Measurements from ENCODE around the gene GCNT1.
"Not testable (repeated sequence)": the region's sequence is repeated elsewhere in the genome, so short reads cannot be mapped to it uniquely, and the experiment has no call there.

GCNT1 gene

DNA sequence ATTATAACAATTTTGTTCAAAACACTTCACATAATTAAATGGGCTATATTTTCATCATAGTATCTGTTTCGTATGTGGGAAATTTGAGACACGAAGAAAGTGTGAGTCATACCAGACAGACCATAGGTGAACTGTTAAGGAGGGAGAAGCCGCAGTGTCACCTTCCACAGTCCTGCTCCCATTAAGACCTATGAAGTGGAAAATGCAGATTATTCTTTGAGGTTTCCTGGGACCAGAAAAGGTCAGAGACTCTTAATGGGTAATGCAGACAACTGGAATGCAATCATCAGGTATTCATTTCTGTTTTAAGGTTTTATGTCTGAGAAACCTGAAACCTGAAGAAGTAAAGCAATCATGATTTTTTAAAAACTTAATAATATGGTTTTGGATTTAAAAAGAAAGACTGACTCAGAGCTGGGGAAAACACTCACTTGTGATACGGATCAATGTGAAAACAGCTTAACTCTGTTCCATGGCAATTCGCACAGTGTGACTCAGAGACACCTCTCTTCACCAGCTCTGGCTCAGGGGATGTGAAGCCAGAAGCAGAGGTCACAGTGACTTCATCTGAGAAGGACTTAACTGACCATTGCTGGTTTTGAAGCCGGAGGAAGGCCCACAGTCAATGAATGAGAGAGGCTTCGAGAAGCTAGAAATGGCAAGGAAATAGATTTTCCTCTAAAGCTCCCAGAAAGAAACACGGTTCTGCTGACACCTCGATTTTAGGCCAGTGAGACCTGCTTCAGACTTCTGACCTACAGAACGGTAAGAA is 17.2 kb upstream of the GCNT1 start:
- FAIRE-seq (no peak), DNase-seq (ENCODE audit: low spot score) (peak; percentile 62)

DNA sequence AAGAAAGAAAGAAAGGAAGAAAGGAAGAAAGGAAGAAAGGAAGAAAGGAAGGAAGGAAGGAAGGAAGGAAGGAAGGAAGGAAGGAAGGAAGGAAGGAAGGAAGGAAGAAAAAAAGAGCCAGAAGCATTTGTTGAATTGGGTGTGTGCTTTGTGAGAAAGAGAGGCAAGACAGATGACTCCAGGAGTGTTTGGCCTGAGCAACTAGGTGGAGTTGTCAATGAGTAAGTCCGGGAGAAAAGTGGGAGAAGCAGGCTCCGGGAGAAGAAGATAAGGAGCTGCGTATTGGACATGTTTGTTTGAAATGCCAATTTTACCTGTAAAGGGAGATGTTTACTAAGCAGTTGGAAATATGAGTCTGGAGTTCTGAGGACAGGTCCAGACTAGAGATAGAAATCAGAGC is 15.1 kb upstream of the GCNT1 start:
- no peak for FAIRE-seq

DNA sequence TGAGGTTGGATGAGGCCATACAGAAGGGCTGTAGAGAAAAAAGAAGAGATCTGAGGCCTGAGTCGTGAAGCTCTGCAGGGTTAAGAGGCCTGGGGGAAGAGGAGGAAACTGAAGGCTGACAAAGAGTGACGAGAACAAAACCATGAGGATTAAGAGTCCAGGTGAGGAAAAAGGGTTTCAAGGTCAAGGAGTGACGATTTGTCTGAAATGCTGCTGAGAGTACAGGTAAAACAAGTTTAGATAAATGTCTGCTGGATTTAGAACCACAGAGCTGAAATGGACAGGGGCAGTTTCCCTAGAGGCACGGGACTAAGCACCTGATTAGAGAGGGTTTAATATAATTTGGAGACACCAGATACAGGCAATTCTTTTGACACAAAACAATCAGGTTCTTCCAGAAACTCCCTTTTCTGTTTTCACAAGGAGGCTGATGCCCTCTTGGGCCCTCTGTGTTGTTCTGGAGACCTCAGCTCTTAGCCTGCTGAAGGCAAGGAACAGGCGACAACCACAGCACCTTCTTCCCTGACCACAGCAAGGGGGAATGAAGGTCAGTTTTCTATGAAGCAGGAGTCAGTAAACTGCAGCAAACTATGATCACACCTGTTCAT is 14.6 kb upstream of the GCNT1 start:
- no peak for FAIRE-seq
- no peak for DNase-seq (ENCODE audit: low spot score)

More for the DNA sequence above, 15.1 kb upstream of the GCNT1 start:
- DNase-seq (ENCODE audit: low spot score) = no peak

- no peak for FAIRE-seq
- no peak for DNase-seq (ENCODE audit: low spot score)
Measured at GRCh38 chr9:76445976-76446375, 13.0 kb upstream of the GCNT1 start.

- DNase-seq (ENCODE audit: low spot score) (no peak), FAIRE-seq (no peak)
Measured at GRCh38 chr9:76448501-76448900, 10.5 kb upstream of the GCNT1 start.

- DNase-seq (ENCODE audit: low spot score) = peak; percentile 45
- FAIRE-seq = no peak
Measured at GRCh38 chr9:76451234-76451633, 7.7 kb upstream of the GCNT1 start.

DNA sequence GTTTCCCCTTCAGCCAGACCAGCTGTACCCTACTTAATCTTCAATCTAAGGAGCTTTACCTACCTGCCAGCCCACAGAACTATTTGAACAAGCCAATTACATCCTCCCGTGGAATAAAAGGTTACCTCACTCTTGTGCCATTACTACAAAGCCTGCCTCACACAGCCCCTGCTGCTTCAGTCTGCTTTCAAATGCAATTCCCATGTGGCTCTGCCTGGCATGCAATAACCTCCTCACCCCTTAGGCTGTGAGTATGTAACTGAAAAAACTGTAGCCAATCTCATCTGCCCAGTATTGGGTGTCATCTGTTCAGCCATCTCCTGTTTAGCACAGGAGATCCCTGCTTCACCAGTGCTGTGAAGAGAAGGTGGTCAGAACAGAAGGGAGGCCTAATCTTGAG is 6.1 kb upstream of the GCNT1 start:
- no peak for FAIRE-seq
- no peak for DNase-seq (ENCODE audit: low spot score)

GRCh38 chr9:76453785-76454184 is 5.2 kb upstream of the GCNT1 start:
- DNase-seq (ENCODE audit: low spot score) (no peak), FAIRE-seq (no peak)

GRCh38 chr9:76454311-76454710 is 4.7 kb upstream of the GCNT1 start:
- DNase-seq (ENCODE audit: low spot score) (no peak), FAIRE-seq (no peak)

GRCh38 chr9:76456202-76456926 is 2.6 kb upstream of the GCNT1 start:
- DNase-seq (ENCODE audit: low spot score) (peak; percentile 30), FAIRE-seq (no peak)

DNA sequence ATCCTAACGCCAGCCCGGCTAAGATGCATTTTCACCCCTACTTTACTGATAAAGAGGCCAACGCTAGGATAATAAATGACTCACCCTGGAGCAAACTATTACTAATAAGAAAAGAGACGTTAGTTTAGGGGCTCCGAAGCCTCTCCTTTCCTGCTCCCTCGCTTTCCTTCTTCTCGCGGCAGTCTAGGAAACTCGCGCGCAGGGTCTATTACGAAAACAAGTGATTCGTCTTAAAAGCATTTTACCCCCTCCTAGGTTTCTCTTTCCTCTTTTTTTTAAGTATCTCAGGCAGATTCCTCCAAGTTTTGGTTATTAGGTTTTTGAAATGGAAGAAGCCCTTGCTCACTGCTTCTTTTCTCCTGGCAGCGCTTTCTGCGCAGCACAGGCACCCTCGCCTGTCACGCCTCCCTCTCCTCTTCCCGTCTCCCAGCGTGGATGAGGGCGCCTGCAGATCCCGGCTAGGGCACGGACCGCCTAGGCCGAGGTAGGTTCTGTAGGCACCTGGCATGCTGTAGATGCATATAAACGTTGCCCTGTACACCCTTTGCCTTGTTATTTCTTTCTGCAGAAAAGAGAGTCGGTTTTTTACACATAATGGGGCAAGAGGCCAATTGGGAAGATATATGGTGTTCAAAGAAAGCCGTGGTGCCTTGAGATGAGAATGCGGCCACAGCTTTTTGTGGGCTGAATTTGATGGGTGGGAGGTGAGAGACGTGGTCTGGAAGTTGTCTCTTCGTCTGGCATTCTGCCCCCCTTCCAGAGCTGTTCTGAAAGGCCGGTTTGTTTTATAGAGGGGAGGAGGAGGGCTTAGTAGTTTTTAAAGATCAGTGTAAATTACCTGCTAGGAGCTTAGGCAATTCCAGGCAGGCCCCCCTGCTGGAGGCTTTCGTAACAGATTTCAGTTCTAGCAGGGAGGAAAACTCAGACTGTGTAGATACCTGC is 983 bp downstream of the GCNT1 start:
- FAIRE-seq = no peak
- peak; percentile 58 for DNase-seq (ENCODE audit: low spot score)

GRCh38 chr9:76462126-76462525 is 3.1 kb downstream of the GCNT1 start:
- no peak for DNase-seq (ENCODE audit: low spot score)
- FAIRE-seq = no peak

- DNase-seq (ENCODE audit: low spot score) = no peak
- no peak for FAIRE-seq
Measured at GRCh38 chr9:76463211-76463610, 4.2 kb downstream of the GCNT1 start.

- FAIRE-seq (no peak), DNase-seq (ENCODE audit: low spot score) (no peak)
Measured at GRCh38 chr9:76464706-76465105, 5.7 kb downstream of the GCNT1 start.

GRCh38 chr9:76465442-76466298 is 6.7 kb downstream of the GCNT1 start:
- DNase-seq (ENCODE audit: low spot score) = no peak
- FAIRE-seq = no peak

- no peak for FAIRE-seq
- DNase-seq (ENCODE audit: low spot score) = no peak
Measured at GRCh38 chr9:76466299-76466605, 7.3 kb downstream of the GCNT1 start.

DNA sequence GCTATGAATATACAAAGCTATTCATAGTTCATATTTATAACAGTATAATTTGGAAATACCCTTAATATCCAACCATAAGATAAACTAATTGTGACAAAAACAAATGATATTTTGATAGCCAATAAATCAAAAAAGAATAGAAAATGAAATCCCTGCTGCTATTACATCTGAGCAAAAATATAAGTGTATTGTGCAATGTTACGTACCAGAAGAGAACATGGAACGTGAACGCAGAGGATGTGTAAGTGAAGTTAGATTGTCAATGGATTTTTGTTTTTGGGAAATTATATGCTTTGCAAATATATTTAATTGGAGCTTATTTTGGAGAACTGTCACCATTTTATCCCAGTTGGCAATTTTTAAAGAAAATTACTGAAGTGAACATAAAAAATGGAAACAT is 15.4 kb downstream of the GCNT1 start:
- no peak for FAIRE-seq

GRCh38 chr9:76475686-76476085 is 16.7 kb downstream of the GCNT1 start:
- FAIRE-seq = no peak
- DNase-seq (ENCODE audit: low spot score) = no peak

More for the DNA sequence above, 15.4 kb downstream of the GCNT1 start:
- no peak for DNase-seq (ENCODE audit: low spot score)

GRCh38 chr9:76477818-76478217 is 18.8 kb downstream of the GCNT1 start:
- not testable (repeated sequence) for DNase-seq (ENCODE audit: low spot score); FAIRE-seq

DNA sequence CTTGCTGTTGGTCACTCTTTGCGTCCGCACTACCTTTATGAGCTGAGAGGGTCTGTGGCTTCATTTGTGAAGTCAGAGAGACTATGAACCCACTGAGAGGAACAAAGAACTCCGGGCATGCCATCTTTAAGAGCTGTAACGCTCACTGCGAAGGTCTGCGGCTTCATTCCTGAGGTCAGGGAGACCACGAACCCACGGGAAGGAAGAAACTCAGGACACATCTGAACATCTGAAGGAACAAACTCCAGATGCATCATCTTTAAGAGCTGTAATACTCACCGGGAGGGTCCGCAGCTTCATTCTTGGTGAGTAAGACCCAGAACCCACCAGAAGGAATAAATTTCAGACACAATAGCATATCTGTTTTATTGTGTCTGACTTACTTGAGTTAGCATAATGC is 19.2 kb downstream of the GCNT1 start:
- FAIRE-seq = no peak
- no peak for DNase-seq (ENCODE audit: low spot score)

DNA sequence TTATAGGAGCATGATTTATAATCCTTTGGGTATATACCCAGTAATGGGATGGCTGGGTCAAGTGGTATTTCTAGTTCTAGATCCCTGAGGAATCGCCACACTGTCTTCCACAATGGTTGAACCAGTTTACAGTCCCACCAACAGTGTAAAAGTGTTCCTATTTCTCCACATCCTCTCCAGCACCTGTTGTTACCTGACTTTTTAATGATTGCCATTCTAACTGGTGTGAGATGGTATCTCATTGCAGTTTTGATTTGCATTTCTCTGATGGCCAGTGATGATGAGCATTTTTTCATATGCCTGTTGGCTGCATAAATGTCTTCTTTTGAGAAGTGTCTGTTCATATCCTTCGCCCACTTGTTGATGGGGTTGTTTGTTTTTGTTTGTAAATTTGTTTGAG is 20.4 kb downstream of the GCNT1 start:
- DNase-seq (ENCODE audit: low spot score); FAIRE-seq: not testable (repeated sequence)
